HCT116 (cell line): ENCODE data around the gene BRINP3. TPM values are rescaled to one million over a fixed set of nuclear protein-coding genes. Genes with fewer than 3 reads are reported as not detected.

Source experiments
- ATAC-seq: fragments of 200-7000 bp; cut with Tn5 transposase; 2 replicates; pipeline ENCODE4 v1.9.1; 2020; ENCODE audit warnings: mild to moderate bottlenecking, moderate library complexity
- BruUV-seq: library from RNA; stranded (reverse); fragments of 400-500 nt; replicated peaks from 2 replicates; lab custom pipeline; 2021; lab: Mats Ljungman, UMichigan
- CTCF ChIA-PET: fragments of 300-600 bp; sonication (Branson Sonifier 250); formaldehyde crosslinking; loops from one replicate; lab custom pipeline; 2021; ENCODE audit warnings: antibody characterized with exemption; lab: Charles Lee
- POLR2A ChIA-PET: fragments of 300-600, 350-600 bp; sonication (Branson Sonifier 250); formaldehyde crosslinking; loops from one replicate; lab custom pipeline; 2021; ENCODE audit warnings: antibody characterized with exemption; lab: Charles Lee
- RAD21 ChIA-PET, 2 experiments: fragments of 300-600 bp; sonication (Branson Sonifier 250); formaldehyde crosslinking; loops; one replicate each; lab custom pipeline; 2023; ENCODE audit warnings: low total read pairs in 2 of 2; ENCODE audit not compliant: uncharacterized antibody in 2 of 2, unreplicated experiment in 2 of 2, low non-redundant PET in 1 of 2; lab: Charles Lee
- DNase-seq: peaks from one replicate; pipeline ENCODE4 v3.0.0-alpha.2; 2010; ENCODE audit warnings: low read depth, low spot score
- H2AFZ ChIP-seq: fragments of 200-600 bp; shearing (Covaris generic), sonication (generic); 2 replicates; pipeline ENCODE4 v1.6.1; 2017; ENCODE audit warnings: low read depth, mixed run types, mixed read lengths, antibody characterized with exemption, low read length; ENCODE audit not compliant: poor library complexity, severe bottlenecking
- H3K27ac ChIP-seq: 2 replicates; pipeline ENCODE4 v1.5.1; 2012; ENCODE audit warnings: low read depth, low read length
- H3K27me3 ChIP-seq: fragments of 200-600 bp; sonication (generic); 2 replicates; pipeline ENCODE4 v1.6.1; 2016; ENCODE audit warnings: mixed run types, low read length, mixed read lengths; ENCODE audit not compliant: insufficient read depth
- H3K36me3 ChIP-seq, 2 experiments: fragments of 200-500 bp in 1 of 2; fragments of 200-600 bp in 1 of 2; sonication (Bioruptor generic) in 1 of 2; sonication (generic) in 1 of 2; 2 replicates each; pipeline versions ENCODE4 v1.5.1 to v1.6.1; 2014 to 2016; ENCODE audit warnings: low read length in 2 of 2, inconsistent platforms in 1 of 2, mixed read lengths in 1 of 2, mixed run types in 1 of 2; ENCODE audit not compliant: insufficient read depth in 2 of 2, control insufficient read depth in 1 of 2
- H3K4me1 ChIP-seq, 2 experiments: fragments of 200-600 bp in 1 of 2; sonication (generic) in 1 of 2; 2 replicates each; pipeline versions ENCODE4 v1.5.1 to v1.6.1; 2012 to 2017; ENCODE audit warnings: low read length in 2 of 2, inconsistent platforms in 1 of 2, mild to moderate bottlenecking in 1 of 2, mixed read lengths in 1 of 2, mixed run types in 1 of 2, moderate library complexity in 1 of 2; ENCODE audit not compliant: insufficient read depth in 2 of 2, control insufficient read depth in 1 of 2
- H3K4me2 ChIP-seq: fragments of 200-600 bp; sonication (generic); 2 replicates; pipeline ENCODE4 v1.6.1; 2017; ENCODE audit warnings: mixed run types, low read length, mixed read lengths
- H3K4me3 ChIP-seq, 2 experiments: fragments of 200-600 bp in 1 of 2; sonication (generic) in 1 of 2; replicated peaks in 1 of 2; 2 replicates each; pipeline ENCODE4 v1.5.1; 2011 to 2016; ENCODE audit warnings: low read length in 2 of 2, control low read depth in 1 of 2, low read depth in 1 of 2, mild to moderate bottlenecking in 1 of 2, mixed read lengths in 1 of 2, mixed run types in 1 of 2
- H3K79me2 ChIP-seq: fragments of 200-600 bp; sonication (generic); 2 replicates; pipeline ENCODE4 v1.6.1; 2017; ENCODE audit warnings: mild to moderate bottlenecking, mixed run types, low read length, moderate library complexity, mixed read lengths; ENCODE audit not compliant: insufficient read depth
- H3K9ac ChIP-seq: fragments of 200-600 bp; sonication (generic); 2 replicates; pipeline ENCODE4 v1.6.1; 2016; ENCODE audit warnings: low read length, mixed read lengths
- H3K9me2 ChIP-seq: fragments of 200-600 bp; sonication (generic), shearing (Covaris generic); 2 replicates; pipeline ENCODE4 v1.6.1; 2017; ENCODE audit warnings: mixed run types, mild to moderate bottlenecking, moderate library complexity; ENCODE audit not compliant: insufficient read depth
- H3K9me3 ChIP-seq, 2 experiments: fragments of 200-500 bp in 1 of 2; fragments of 200-600 bp in 1 of 2; sonication (Bioruptor generic) in 1 of 2; sonication (generic) in 1 of 2; 2 replicates each; pipeline ENCODE4 v1.6.1; 2014 to 2017; ENCODE audit warnings: low read length in 2 of 2, mixed read lengths in 2 of 2, inconsistent platforms in 1 of 2, low read depth in 1 of 2, mild to moderate bottlenecking in 1 of 2, mixed run types in 1 of 2, moderate library complexity in 1 of 2; ENCODE audit not compliant: control insufficient read depth in 1 of 2, insufficient read depth in 1 of 2
- H4K20me1 ChIP-seq: fragments of 200-600 bp; sonication (generic), shearing (Covaris generic); 2 replicates; pipeline ENCODE4 v1.6.1; 2017; ENCODE audit warnings: mixed run types, mild to moderate bottlenecking, moderate library complexity; ENCODE audit not compliant: insufficient read depth
- ATF3 ChIP-seq: IDR thresholded peaks from 2 replicates; pipeline ENCODE4 v1.6.1; 2012
- CBX3 ChIP-seq: IDR thresholded peaks from 2 replicates; pipeline ENCODE4 v1.6.1; 2012; ENCODE audit warnings: low read depth
- EGR1 ChIP-seq: IDR thresholded peaks from 2 replicates; pipeline ENCODE4 v1.6.1; 2012; ENCODE audit warnings: low read depth
- ELF1 ChIP-seq: IDR thresholded peaks from 2 replicates; pipeline ENCODE4 v1.6.1; 2012; ENCODE audit warnings: low read depth, borderline replicate concordance
- EZH2phosphoT487 ChIP-seq: fragments of 200-600 bp; IDR thresholded peaks from 2 replicates; pipeline ENCODE4 v1.6.1; 2018; ENCODE audit warnings: antibody characterized with exemption, borderline replicate concordance
- FOSL1 ChIP-seq: IDR thresholded peaks from 2 replicates; pipeline ENCODE4 v1.6.1; 2012; ENCODE audit warnings: low read depth
- JUND ChIP-seq: IDR thresholded peaks from 2 replicates; pipeline ENCODE4 v1.6.1; 2012
- MAX ChIP-seq: IDR thresholded peaks from 2 replicates; pipeline ENCODE4 v1.6.1; 2012
- POLR2AphosphoS5 ChIP-seq: IDR thresholded peaks from 2 replicates; pipeline ENCODE4 v1.6.1; 2011; ENCODE audit warnings: mild to moderate bottlenecking, low read depth, low read length, moderate library complexity
- RAD21 ChIP-seq: IDR thresholded peaks from 2 replicates; pipeline ENCODE4 v1.6.1; 2012; ENCODE audit warnings: low read depth, mild to moderate bottlenecking
- REST ChIP-seq: IDR thresholded peaks from 2 replicates; pipeline ENCODE4 v1.6.1; 2012; ENCODE audit warnings: low read depth
- YY1 ChIP-seq: IDR thresholded peaks from 2 replicates; pipeline ENCODE4 v1.6.1; 2011; ENCODE audit warnings: low read length, low read depth, moderate library complexity, mild to moderate bottlenecking; ENCODE audit not compliant: insufficient replicate concordance; ENCODE audit errors: extremely low read depth
- ZFX ChIP-seq: fragments of 450-650 bp; IDR thresholded peaks from 2 replicates; pipeline ENCODE4 v1.6.1; 2017
- intact Hi-C: fragments of 100-400 bp; cut with micrococcal nuclease; formaldehyde crosslinking; loops from 2 replicates; pipeline ENCODE4 v1.10.0; 2022
- total RNA-seq: library from RNA; stranded (reverse); gene quantifications from one replicate; pipeline ENCODE4 v1.2.1, GENCODE V29; 2021; ENCODE audit not compliant: unreplicated experiment

Gene BRINP3
- total RNA-seq, 1 experiment from 2014 or later = not detected

GRCh38 chr1:190399233-190399632, 78.4 kb downstream of the BRINP3 start:
- no peak for ATAC-seq
- POLR2A ChIA-PET = no interaction called here
- BruUV-seq = no TSS peak
- RAD21 ChIA-PET = no interaction called here
- H3K27ac ChIP-seq = no peak overlapping the region
- intact Hi-C loops = no loop called here
- no peak overlapping the region for H3K4me3 ChIP-seq
- no peak for DNase-seq
- no peak overlapping the region for H3K4me2 ChIP-seq
- no peaks in the 10 kb centered on the region for H4K20me1 ChIP-seq
- H3K9me2 ChIP-seq = no peaks in the 10 kb centered on the region; the same call in 1 of the 2 replicates
- CTCF ChIA-PET = no interaction called here
- H3K9me3 ChIP-seq = no peaks in the 10 kb centered on the region
- H2AFZ ChIP-seq = no peak overlapping the region
- H3K4me1 ChIP-seq = no peaks in the 10 kb centered on the region
- H3K36me3 ChIP-seq = no peaks in the 10 kb centered on the region
- TF ChIP-seq POLR2AphosphoS5 (no peak), MAX (no peak), EGR1 (no peak), CBX3 (no peak), ELF1 (no peak), REST (no peak), JUND (no peak), FOSL1 (no peak), ATF3 (no peak), YY1 (no peak), ZFX (no peak), RAD21 (no peak), EZH2phosphoT487 (no peak)
- no peaks in the 10 kb centered on the region for H3K27me3 ChIP-seq
- no peaks in the 10 kb centered on the region for H3K79me2 ChIP-seq
- no peak overlapping the region for H3K9ac ChIP-seq
